Measurements from ENCODE around the gene HNRNPL. TPM values are rescaled to one million over a fixed set of nuclear protein-coding genes. Genes with fewer than 3 reads are reported as not detected.
"Not testable (repeated sequence)": the region's sequence is repeated elsewhere in the genome, so short reads cannot be mapped to it uniquely, and the experiment has no call there.

HNRNPL gene
- total and polyA plus RNA-seq, 2 donors, result 198 to 269 TPM

GRCh38 chr19:38877781-38878574 lies 28.2 kb upstream of the HNRNPL start, which contains the start of gene RINL:
TSS of gene RINL (minus strand) at chr19:38878275. CDS start at chr19:38876742, 1,533 bp downstream.
- WGBS, result 9% methylated on average over 11 of the region's 11 CpGs
- peak within 1 kb of the TSS; percentile 47 to 49 for H3K4me3 ChIP-seq (ENCODE audit: low read length in 2 of 2)
- peak within 1 kb of the TSS; percentile 90 to 96 for H3K27ac ChIP-seq (ENCODE audit: low read depth in 1 of 2, low read length in 1 of 2)
- peaks cover 13 to 18% of the 10 kb centered on the region in 2 donors for H3K4me1 ChIP-seq (ENCODE audit: control insufficient read depth in 2 of 2, insufficient read depth in 2 of 2, low read length in 2 of 2)
- no peaks in the 10 kb centered on the region for H3K9me3 ChIP-seq (ENCODE audit: control insufficient read depth in 2 of 2, insufficient read depth in 1 of 2, low read length in 1 of 2)
- peaks cover 0 to 16% of the 10 kb centered on the region in 2 donors for H3K36me3 ChIP-seq (ENCODE audit: control insufficient read depth in 2 of 2, insufficient read depth in 2 of 2, low read length in 1 of 2)
- H3K27me3 ChIP-seq (ENCODE audit: control insufficient read depth in 2 of 2, insufficient read depth in 1 of 2, low read length in 1 of 2), result no peaks in the 10 kb centered on the region
- peak in 7 of 9 donors; percentile 48 to 82 (median 59) for DNase-seq (ENCODE audit: low read depth in 6 of 9, low spot score in 9 of 9)

GRCh38 chr19:38875656-38876395 lies 26.0 kb upstream of the HNRNPL start:
- no peaks in the 10 kb centered on the region for H3K27me3 ChIP-seq (ENCODE audit: control insufficient read depth in 2 of 2, insufficient read depth in 1 of 2, low read length in 1 of 2)
- DNase-seq (ENCODE audit: low read depth in 6 of 9, low spot score in 9 of 9), result no peak
- peaks cover 13 to 18% of the 10 kb centered on the region in 2 donors for H3K4me1 ChIP-seq (ENCODE audit: control insufficient read depth in 2 of 2, insufficient read depth in 2 of 2, low read length in 2 of 2)
- H3K9me3 ChIP-seq (ENCODE audit: control insufficient read depth in 2 of 2, insufficient read depth in 1 of 2, low read length in 1 of 2), result no peaks in the 10 kb centered on the region
- H3K36me3 ChIP-seq (ENCODE audit: control insufficient read depth in 2 of 2, insufficient read depth in 2 of 2, low read length in 1 of 2), result peaks cover 0 to 9% of the 10 kb centered on the region in 2 donors
- H3K4me3 ChIP-seq (ENCODE audit: low read length in 2 of 2), result no peak overlapping the region
- WGBS, result 96% methylated on average over 6 of the region's 6 CpGs
- H3K27ac ChIP-seq (ENCODE audit: low read depth in 1 of 2, low read length in 1 of 2), result no peak overlapping the region

- H3K27ac ChIP-seq (ENCODE audit: low read depth in 1 of 2, low read length in 1 of 2); H3K4me3 ChIP-seq (ENCODE audit: low read length in 2 of 2); H3K36me3 ChIP-seq (ENCODE audit: control insufficient read depth in 2 of 2, insufficient read depth in 2 of 2, low read length in 1 of 2); H3K9me3 ChIP-seq (ENCODE audit: control insufficient read depth in 2 of 2, insufficient read depth in 1 of 2, low read length in 1 of 2); H3K27me3 ChIP-seq (ENCODE audit: control insufficient read depth in 2 of 2, insufficient read depth in 1 of 2, low read length in 1 of 2); DNase-seq (ENCODE audit: low read depth in 6 of 9, low spot score in 9 of 9): not testable (repeated sequence)
- 98% methylated on average over 10 of the region's 10 CpGs for WGBS
- H3K4me1 ChIP-seq (ENCODE audit: control insufficient read depth in 2 of 2, insufficient read depth in 2 of 2, low read length in 2 of 2), result peaks cover 23 to 27% of the 10 kb centered on the region in 2 donors
Observed at GRCh38 chr19:38873400-38873799, 23.6 kb upstream of the HNRNPL start.

- DNase-seq (ENCODE audit: low read depth in 6 of 9, low spot score in 9 of 9), result no peak
- Histone ChIP-seq H3K9me3 (ENCODE audit: control insufficient read depth in 2 of 2, insufficient read depth in 1 of 2, low read length in 1 of 2) (no peaks in the 10 kb centered on the region), H3K4me3 (ENCODE audit: low read length in 2 of 2) (peak overlapping the region in 1 of 2 donors; percentile 55), H3K4me1 (ENCODE audit: control insufficient read depth in 2 of 2, insufficient read depth in 2 of 2, low read length in 2 of 2) (peaks cover 15 to 19% of the 10 kb centered on the region in 2 donors), H3K36me3 (ENCODE audit: control insufficient read depth in 2 of 2, insufficient read depth in 2 of 2, low read length in 1 of 2) (no peaks in the 10 kb centered on the region), H3K27me3 (ENCODE audit: control insufficient read depth in 2 of 2, insufficient read depth in 1 of 2, low read length in 1 of 2) (peaks cover 0 to 6% of the 10 kb centered on the region in 2 donors), H3K27ac (ENCODE audit: low read depth in 1 of 2, low read length in 1 of 2) (no peak overlapping the region)
- 97% methylated on average over 19 of the region's 19 CpGs for WGBS
Observed at GRCh38 chr19:38870612-38871011, 20.8 kb upstream of the HNRNPL start.

GRCh38 chr19:38869836-38870607 lies 20.2 kb upstream of the HNRNPL start:
- peak overlapping the region; percentile 17 to 84 for H3K27ac ChIP-seq (ENCODE audit: low read depth in 1 of 2, low read length in 1 of 2)
- H3K9me3 ChIP-seq (ENCODE audit: control insufficient read depth in 2 of 2, insufficient read depth in 1 of 2, low read length in 1 of 2), result no peaks in the 10 kb centered on the region
- 21% methylated on average over 62 of the region's 62 CpGs for whole genome bisulfite sequencing
- H3K27me3 ChIP-seq (ENCODE audit: control insufficient read depth in 2 of 2, insufficient read depth in 1 of 2, low read length in 1 of 2), result peaks cover 0 to 6% of the 10 kb centered on the region in 2 donors
- peaks cover 15 to 19% of the 10 kb centered on the region in 2 donors for H3K4me1 ChIP-seq (ENCODE audit: control insufficient read depth in 2 of 2, insufficient read depth in 2 of 2, low read length in 2 of 2)
- H3K4me3 ChIP-seq (ENCODE audit: low read length in 2 of 2), result peak overlapping the region; percentile 52 to 55
- peak in 8 of 9 donors; percentile 75 to 96 (median 87) for DNase-seq (ENCODE audit: low read depth in 6 of 9, low spot score in 9 of 9)
- H3K36me3 ChIP-seq (ENCODE audit: control insufficient read depth in 2 of 2, insufficient read depth in 2 of 2, low read length in 1 of 2), result no peaks in the 10 kb centered on the region

- peak in 2 of 9 donors; percentile 12 to 38 for DNase-seq (ENCODE audit: low read depth in 6 of 9, low spot score in 9 of 9)
- Histone ChIP-seq H3K36me3 (ENCODE audit: control insufficient read depth in 2 of 2, insufficient read depth in 2 of 2, low read length in 1 of 2) (no peaks in the 10 kb centered on the region), H3K27ac (ENCODE audit: low read depth in 1 of 2, low read length in 1 of 2) (peak overlapping the region in 1 of 2 donors; percentile 74), H3K9me3 (ENCODE audit: control insufficient read depth in 2 of 2, insufficient read depth in 1 of 2, low read length in 1 of 2) (no peaks in the 10 kb centered on the region), H3K4me3 (ENCODE audit: low read length in 2 of 2) (peak overlapping the region; percentile 52 to 55), H3K27me3 (ENCODE audit: control insufficient read depth in 2 of 2, insufficient read depth in 1 of 2, low read length in 1 of 2) (peaks cover 0 to 6% of the 10 kb centered on the region in 2 donors), H3K4me1 (ENCODE audit: control insufficient read depth in 2 of 2, insufficient read depth in 2 of 2, low read length in 2 of 2) (peaks cover 15 to 20% of the 10 kb centered on the region in 2 donors)
- WGBS, result 5% methylated on average over 34 of the region's 34 CpGs
Observed at GRCh38 chr19:38869160-38869835, 19.5 kb upstream of the HNRNPL start.

GRCh38 chr19:38868551-38868950 lies 18.8 kb upstream of the HNRNPL start:
- Histone ChIP-seq H3K9me3 (ENCODE audit: control insufficient read depth in 2 of 2, insufficient read depth in 1 of 2, low read length in 1 of 2) (no peaks in the 10 kb centered on the region), H3K4me1 (ENCODE audit: control insufficient read depth in 2 of 2, insufficient read depth in 2 of 2, low read length in 2 of 2) (peaks cover 15 to 21% of the 10 kb centered on the region in 2 donors), H3K36me3 (ENCODE audit: control insufficient read depth in 2 of 2, insufficient read depth in 2 of 2, low read length in 1 of 2) (no peaks in the 10 kb centered on the region), H3K4me3 (ENCODE audit: low read length in 2 of 2) (no peak overlapping the region), H3K27me3 (ENCODE audit: control insufficient read depth in 2 of 2, insufficient read depth in 1 of 2, low read length in 1 of 2) (peaks cover 0 to 6% of the 10 kb centered on the region in 2 donors), H3K27ac (ENCODE audit: low read depth in 1 of 2, low read length in 1 of 2) (no peak overlapping the region)
- WGBS, result 93% methylated on average over 6 of the region's 6 CpGs
- DNase-seq (ENCODE audit: low read depth in 6 of 9, low spot score in 9 of 9), result no peak

- Histone ChIP-seq H3K27ac (ENCODE audit: low read depth in 1 of 2, low read length in 1 of 2) (no peak overlapping the region), H3K4me3 (ENCODE audit: low read length in 2 of 2) (no peak overlapping the region), H3K9me3 (ENCODE audit: control insufficient read depth in 2 of 2, insufficient read depth in 1 of 2, low read length in 1 of 2) (no peaks in the 10 kb centered on the region), H3K4me1 (ENCODE audit: control insufficient read depth in 2 of 2, insufficient read depth in 2 of 2, low read length in 2 of 2) (peaks cover 15 to 21% of the 10 kb centered on the region in 2 donors), H3K27me3 (ENCODE audit: control insufficient read depth in 2 of 2, insufficient read depth in 1 of 2, low read length in 1 of 2) (peaks cover 0 to 6% of the 10 kb centered on the region in 2 donors), H3K36me3 (ENCODE audit: control insufficient read depth in 2 of 2, insufficient read depth in 2 of 2, low read length in 1 of 2) (no peaks in the 10 kb centered on the region)
- 95% methylated on average over 10 of the region's 10 CpGs for whole genome bisulfite sequencing
- no peak for DNase-seq (ENCODE audit: low read depth in 6 of 9, low spot score in 9 of 9)
Observed at GRCh38 chr19:38867171-38867780, 17.5 kb upstream of the HNRNPL start.

All from thymus (tissue), 11 donors.